Gastroesophageal sphincter (tissue), 3 donors: ENCODE data around the gene STAMBP.

Source experiments
- CTCF ChIP-seq, 4 experiments: fragments of 200-600 bp in 2 of 4; fragments of 450-650 bp in 2 of 4; sonication (generic) in 1 of 4; IDR thresholded peaks; one replicate each; pipeline ENCODE4 v1.5.1; 2017 to 2019; ENCODE audit warnings: antibody characterized with exemption in 4 of 4, mild to moderate bottlenecking in 2 of 4, moderate library complexity in 2 of 4
- EP300 ChIP-seq: sonication (generic); formaldehyde crosslinking; IDR thresholded peaks from one replicate; pipeline ENCODE4 v1.6.1; 2017; ENCODE audit warnings: antibody characterized with exemption, mild to moderate bottlenecking
- POLR2A ChIP-seq, 2 donors: fragments of 450-650 bp; IDR thresholded peaks; one replicate each; pipeline ENCODE4 v1.6.1; 2017; ENCODE audit warnings: antibody characterized with exemption in 2 of 2, mild to moderate bottlenecking in 2 of 2, moderate library complexity in 1 of 2
- POLR2AphosphoS5 ChIP-seq: sonication (generic); formaldehyde crosslinking; IDR thresholded peaks from one replicate; pipeline ENCODE4 v1.6.1; 2017; ENCODE audit warnings: antibody characterized with exemption

GRCh38 chr2:73812635-73813034, 16.1 kb upstream of the STAMBP start:
- TF ChIP-seq CTCF (IDR thresholded peaks at IDR 0.05), result no peak
- no peak for TF ChIP-seq POLR2A (IDR thresholded peaks at IDR 0.05)
- TF ChIP-seq EP300, result no peak
- no peak for TF ChIP-seq POLR2AphosphoS5
